Stimulated activated CD8-positive, alpha-beta memory T cell treated with anti-CD3 and anti-CD28 coated beads, Interleukin-4, amount 100 ng/mL, for 1 hour (primary cell): ENCODE data around the gene THEM5.

ENCODE experiments used
- DNase-seq, 2 donors: peaks; one replicate each; pipeline ENCODE4 v3.0.0-alpha.2; 2020; ENCODE audit warnings: low read depth in 2 of 2, low spot score in 1 of 2

THEM5 gene

DNA sequence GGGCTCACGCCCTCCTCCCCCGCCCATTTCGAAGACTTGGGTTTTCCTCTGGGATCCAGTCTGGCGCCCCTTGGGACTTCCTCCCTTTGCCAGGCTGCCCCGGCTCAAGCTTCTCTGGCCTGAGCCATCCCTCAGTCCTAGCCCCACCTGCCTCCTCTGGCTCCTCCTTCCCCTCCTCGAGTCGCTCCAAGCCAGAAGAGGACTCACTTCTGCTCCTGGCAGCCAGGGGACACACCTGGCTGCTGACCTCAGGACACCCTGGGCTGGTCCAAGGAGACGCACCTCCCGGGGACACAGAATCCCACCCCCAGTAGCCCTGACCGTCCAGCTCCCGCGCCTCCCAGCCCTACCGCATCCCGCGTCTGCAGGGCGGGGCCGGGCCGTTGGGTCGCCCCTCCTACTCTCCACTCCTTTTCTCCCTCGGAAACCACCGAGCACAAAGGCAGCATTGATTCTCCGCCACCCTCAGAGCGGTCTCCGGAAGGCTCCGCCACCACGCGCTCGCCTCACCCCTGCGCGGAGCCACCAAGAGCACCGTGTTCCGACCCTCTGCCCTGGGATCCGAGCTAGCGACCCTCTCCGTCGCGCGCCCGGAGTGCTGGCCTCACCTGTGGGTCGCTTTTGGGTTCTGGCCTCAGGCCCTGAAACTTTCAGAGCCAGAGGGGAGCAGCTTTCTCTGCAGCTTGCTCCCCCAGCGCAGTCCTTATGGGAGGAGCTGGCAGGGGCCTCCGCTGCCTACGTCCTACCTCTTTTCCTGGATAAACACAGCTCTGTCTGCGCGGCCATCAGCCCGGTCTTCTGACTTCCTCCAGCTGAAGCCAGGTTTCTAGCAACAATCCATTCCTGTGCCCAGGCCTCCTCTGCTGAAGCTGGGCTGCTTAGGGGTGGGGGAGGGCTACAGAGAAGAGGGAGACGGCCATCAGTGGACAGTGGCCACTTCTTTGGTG is 13.8 kb downstream of the THEM5 start, which contains the start of gene C2CD4D:
Gene C2CD4D (minus strand): TSS at position 364 of the 947 bp plus-strand sequence. CDS start 831 bp downstream, outside the sequence.
- peak in 1 of 2 donors; percentile 40 for DNase-seq

DNA sequence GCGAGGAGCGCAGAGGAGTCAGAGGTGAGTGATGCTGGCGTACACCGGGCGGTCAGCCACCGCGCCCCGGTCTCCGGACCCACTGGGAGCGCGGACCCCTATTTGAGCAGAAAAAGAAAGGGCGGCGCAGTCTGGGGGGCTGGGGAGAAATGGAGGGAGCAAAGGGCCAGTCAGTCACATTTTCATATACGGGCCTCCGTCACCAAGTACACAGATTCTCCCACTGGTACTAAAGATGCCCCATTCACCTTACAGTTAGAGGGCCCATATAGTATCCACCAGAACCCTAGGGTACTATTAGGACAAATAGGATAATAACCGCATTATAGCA is 14.5 kb downstream of the THEM5 start:
- no peak for DNase-seq

DNA sequence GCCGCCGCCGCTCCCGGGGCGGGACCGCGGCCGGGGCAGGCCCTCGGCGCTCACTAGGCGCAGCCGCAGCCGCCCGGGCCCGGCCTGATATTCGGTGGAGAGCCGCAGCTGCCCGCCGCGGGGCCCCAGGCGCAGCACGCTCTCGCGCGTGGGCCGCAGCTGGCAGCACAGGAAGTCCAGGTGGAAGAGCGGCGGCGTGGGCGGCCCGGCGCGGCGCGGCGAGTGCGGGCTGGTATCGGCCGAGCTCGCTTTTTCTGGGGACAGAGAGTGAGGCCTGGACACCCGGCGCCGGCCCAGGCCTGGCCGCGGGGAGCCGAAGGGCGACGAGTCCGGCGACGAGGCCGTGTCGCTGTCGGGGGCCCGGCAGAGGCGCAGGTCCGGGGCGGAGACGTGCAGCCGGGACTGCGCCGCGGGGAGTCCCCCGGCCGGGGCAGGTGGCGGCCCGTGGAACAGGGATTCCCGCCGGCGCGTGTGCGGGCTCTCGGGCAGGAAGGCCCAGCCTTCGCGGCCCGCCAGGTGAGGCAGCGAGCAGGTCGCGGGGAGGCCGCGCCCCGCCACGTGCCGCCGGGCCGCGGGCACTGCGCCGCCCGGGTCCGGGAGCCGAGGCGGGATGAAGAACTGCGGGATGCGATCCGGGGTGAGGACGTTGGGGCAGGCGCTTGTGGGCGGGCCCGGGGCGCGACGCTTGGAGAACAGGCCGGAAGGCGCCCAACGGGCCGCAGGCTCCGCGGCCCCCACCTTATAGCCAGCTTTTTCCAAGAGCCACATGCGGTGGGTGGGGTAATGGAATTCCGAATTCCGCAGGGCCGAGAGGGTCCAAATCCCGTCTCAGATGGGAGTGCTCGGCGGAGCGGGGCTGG is 15.1 kb downstream of the THEM5 start:
- DNase-seq, result no peak

DNA sequence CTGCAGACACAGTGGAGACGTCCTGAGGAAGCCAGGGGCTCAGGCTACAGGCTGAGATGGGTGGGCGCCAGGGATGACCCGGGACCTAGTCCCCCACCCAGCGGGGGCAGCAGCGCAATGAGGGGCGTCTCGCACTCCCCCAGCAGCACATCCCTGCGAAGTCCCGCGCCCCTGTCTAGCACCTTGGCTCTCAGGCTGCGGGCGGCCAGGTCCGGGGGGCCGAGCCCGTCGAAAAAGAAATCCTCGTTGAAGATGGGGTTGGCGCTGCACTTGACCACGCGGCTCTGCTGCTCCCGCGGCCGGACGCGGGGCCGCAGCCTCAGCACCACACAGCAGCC is 15.7 kb downstream of the THEM5 start:
- DNase-seq, result no peak

DNA sequence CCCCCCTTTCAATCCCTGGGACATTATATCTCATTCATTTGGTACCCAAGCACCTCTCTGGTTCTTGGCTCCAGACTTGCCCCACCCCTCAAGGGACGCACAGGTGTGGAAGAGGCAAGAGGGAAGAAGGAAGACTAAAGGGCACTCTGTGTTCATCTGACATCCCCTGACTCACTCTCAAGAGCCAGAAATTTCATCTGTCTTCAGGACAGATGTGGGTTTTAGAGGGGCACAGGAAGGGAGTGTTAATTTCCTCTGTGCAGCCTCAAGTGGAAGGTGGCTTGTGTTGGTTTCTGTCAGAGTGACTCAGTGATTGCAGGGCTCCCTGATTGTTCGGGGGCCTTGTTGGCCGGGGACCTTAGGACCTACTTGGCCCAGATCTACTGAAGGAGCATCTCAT is 16.3 kb downstream of the THEM5 start:
- no peak for DNase-seq

DNA sequence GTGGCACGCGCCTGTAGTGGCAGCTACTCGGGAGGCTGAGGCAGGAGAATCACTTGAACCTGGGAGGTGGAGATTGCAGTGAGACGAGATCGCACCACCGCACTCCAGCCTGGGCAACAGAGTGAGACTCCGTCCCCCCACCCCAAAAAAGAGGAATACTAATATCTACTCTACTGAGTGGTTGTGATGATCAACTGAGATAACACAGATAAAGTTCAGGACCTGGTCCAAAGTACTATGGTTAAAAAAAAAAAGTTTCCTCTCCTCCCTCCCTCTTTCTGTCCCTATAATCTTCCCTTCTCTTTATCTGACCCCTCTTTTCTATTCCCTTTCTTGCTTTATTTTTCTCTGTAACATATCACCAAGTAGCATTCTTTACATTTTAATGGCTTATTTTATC is 17.9 kb downstream of the THEM5 start:
- no peak for DNase-seq

DNA sequence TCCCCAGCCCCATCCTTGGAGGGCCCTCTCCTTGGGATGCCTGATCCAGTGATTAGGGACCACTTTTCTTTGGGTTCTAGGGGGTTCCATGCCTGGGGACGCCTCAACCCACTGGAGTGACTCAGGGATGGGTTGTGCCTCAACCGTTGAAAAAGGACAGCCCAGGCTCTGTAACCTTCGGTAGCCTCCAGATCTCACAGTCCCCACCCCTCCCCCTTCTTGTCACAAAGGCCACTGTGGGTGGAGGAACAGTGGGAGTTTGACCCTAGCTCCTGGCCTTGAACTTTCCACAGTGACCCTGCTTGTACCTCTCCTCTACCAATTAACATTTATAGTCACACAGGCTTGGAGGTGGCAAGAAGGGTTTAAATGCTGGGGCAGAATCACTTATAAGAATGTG is 19.3 kb downstream of the THEM5 start:
- no peak for DNase-seq

DNA sequence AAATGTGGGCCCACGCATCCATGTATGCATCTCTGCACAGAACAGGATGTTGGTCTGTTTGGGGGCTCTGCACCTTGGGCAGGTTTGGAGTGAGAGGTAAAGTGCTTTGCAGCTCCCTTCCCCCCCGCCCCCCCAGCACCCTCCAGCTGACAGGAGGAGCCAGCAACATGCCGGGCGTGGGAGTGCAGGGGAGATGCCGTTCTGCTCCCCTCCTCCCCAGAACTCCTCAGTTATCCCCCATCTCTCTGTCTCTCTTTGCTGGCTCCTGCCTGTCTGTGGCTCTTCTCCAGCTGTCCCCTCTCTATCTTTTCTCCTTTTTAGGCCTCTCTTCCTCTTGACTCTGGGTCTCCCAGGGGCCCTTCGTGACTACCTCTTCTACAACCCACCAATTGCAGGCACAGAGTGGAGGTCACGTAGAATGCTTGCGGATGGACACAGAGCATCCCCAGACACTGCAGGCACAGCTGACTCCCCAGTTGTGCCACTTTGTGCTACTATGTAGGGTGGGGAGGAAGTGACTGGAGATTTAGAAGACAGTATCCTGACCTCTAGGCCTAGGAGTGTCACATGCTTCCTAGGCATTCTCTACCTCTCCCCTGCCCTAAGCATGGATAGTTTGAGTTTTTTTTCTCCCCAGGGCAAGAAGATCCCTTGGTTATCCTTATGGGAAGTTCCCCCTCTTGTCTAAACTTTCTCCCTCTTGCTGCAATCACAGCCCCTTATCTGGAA is 20.2 kb downstream of the THEM5 start:
- no peak for DNase-seq

DNA sequence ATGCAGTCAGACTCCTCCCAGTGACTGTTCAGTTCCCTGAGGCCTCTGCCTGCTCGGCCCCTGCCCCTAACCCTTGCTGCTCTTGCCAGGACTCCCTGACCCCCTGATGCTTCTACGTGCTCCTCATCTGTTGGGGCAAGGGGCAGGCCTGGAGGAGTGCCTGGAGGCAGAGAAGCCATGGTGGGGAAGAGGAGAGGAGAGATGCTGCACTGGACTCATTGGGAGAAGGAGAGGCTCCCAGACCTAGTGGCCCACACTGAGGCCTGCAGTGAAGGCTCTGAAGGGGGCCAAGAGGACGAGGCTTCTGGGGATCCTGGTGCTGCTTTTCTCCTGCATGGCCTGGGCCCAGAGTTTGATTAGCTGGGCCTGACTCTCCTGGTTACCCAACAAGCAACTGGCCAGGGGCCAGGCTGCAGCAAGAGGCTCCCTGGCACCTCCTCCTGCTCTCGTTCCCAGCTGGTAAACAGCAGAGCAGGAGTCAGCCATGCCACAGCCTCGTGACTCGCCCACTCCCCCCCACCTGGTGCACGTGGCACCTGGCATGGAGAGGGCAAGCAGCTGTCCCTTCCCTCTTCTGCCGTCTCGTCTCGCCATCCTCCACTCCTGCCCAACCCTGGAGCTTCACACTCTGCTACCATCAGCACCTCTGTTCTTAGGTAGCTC is 21.1 kb downstream of the THEM5 start:
- DNase-seq, result no peak

DNA sequence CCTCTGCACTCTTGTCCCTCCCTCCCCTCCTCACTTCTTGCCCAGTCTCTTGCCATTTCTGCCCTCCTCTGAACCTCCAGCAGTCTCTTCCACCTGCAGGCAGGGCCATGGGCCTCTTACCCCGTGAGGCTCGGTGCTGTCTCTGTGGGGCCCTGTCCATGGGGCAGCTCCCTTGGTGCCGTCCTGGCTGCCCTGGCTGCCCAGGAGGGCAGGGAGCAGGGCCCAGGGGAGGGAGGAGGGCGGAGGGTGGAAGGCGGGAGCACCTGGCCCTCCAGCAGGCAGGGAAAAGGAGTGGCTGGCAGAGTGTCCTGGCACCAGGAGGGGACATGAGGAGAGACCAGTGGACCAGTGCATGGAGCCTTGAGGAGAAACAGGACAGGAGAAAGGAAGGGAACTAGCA is 21.9 kb downstream of the THEM5 start, which contains the start of gene RORC:
Gene RORC (minus strand): TSS at position 198 of the 400 bp plus-strand sequence. CDS start 38 bp downstream, at position 160.
- DNase-seq, result no peak

DNA sequence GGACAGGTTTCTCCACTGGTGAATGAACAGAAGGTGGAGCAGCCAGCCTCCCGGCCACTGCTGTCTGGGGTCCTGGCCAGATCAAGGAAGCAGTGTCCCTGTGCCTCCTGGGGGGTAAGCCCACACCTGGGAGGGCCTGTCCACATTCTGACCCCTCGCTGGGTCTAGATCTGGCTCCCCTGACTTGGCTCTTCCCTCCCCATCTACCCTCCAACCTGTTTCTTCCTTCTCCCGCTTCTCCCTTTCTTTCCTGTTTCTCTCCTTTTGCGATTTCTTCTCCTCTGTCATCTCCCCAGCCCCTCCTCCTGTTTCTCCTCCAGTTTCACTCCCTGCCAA is 22.3 kb downstream of the THEM5 start:
- no peak for DNase-seq

DNA sequence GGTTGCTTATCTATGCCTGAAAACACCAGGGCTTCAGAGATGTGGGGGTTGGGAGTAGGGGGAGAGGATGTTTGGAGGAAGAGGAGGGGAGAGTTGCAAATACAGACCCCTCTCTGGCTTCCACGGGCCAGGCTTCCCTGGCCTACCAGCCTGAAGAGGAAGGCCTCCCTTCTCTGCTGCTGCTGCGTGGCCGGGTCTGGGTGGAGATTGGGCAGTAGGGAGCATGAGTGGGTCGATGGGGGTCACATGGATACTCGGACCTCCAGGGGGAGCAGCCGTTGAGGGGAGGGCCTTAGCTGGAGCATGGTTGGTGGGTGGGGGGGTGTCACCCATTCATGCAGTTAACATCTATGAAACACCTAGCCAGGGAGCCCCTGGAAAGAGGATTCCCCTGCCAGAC is 23.5 kb downstream of the THEM5 start:
- no peak for DNase-seq

DNA sequence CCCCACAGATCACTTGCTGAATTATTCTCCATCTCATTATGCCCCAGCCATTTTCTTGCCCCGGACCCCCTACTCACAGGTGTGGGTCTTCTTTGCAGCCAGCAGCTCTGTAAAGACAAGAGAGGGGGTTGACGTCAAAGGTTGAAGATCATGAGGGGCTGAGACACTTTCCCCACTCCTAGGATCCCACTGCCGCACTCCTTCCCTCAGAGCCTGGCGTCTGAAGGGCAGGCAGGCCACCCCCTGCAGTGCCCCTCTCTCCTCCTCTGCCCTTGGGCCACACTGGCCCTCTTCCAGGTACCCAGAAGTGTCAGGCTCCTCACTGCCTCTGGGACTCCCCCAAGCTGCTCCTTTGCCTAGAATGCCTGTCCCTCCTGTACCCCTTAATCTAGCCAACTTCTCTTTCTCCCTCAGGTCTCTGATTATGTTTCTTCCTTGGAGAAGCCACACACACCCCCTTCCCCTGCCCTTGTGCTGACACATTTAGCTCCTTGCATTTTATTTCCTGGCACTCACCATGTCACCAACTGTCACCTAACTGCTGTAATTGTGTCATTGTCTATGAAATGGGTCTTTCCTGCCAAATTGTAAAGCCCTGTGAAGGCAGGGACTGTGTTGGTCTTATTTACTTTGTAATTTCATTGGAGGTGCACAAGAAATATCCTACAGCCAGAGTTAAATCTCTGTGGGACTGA is 24.0 kb downstream of the THEM5 start:
- DNase-seq, result no peak

DNA sequence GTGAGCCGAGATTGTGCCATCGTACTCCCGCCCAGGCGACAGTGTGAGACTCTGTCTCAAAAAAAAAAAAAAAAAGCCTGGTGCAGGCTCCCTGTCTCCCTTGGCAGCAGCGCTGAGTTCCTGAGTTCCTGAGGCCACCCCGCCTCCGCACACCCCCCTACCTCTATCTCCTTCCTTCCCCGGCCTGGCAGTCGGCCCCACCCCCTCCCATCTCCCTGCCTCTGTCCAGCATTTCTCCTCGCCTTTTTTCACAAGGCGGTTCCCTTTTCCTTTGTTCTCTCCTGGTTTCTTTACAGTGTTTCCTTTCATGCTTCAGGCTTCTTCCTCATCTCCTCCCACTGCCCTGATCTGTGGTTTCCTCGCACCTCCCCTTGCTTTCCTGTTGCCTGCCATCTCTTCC is 24.6 kb downstream of the THEM5 start:
- no peak for DNase-seq

DNA sequence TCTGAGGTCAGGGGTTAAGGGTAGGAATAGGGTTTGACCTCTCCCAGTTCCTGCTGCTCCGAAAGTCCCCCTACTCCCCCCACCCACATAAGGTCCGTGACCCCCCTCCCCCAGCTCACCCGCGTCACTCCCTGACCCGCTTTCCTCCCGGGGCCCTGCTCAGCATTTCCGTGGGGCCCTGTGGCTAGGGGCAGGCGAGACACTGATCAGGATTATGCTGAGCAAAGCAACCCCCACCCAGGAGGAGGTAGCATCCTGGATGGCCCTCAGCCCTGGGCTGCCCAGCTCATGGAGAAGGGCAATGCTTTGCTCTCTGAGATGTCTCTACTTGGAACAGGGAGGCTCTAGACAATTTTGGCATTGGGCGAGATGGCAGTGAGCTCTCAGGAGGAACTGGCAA is 25.7 kb downstream of the THEM5 start:
- no peak for DNase-seq

DNA sequence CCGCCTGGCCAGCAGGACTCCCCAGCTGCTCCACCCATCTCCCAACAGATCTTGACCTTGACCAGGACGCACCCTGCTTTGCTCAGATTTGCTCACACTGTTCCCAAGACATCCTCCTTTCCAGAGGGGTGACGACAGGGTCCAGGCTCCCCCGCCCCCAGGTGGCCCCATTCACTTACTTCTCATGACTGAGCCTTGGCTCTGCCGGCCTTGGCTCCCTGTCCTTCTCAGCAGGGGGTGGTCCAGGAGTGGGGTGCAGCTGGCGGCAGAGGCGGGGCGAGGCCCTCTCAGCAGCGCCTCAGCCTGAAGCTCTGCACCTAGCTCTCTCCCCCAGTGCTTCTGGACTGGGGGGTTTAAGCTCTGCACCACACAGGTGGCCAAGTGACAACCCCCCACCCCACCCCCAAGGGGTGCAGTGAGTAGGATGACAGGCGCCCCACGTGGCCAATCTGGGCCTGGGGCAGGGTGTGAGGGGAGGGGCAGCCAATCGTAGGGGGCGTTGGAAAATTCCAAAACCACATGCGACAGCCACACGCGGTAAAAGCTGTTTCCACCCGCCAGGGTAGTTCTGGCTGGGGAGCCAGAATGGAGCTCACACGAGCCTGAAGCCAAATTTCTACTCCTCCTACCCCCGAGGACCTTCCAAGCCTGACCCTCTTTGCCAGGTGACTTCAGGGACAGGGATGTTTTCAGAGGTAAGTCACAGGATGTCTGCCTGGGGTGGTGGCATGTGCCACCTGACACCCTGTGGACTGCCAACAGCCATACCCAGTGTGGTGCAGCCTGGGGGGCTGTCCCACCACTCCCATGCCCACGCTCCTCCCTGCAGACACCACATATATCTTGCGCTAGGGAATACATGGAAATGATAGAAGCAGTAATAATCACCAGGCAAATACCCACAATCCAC is 27.5 kb downstream of the THEM5 start:
- no peak for DNase-seq

DNA sequence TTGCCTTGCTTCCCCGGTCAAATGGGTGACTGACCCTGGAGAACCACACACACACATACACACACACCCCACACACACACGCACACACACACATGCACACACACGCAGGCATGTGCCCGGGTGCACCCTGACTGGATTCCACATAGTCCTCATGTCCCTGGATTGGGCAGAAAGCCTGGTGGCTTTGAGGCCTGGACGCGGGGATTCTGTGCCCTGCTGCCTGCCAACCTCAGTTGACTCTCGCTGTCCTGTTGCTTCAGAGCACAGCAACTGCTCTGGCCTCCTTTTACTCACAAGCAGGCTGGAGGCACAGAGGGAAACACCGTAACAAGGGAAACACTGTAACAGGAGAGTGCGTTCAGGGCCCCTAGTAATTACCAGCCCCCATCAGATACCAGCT is 28.3 kb downstream of the THEM5 start:
- no peak for DNase-seq

DNA sequence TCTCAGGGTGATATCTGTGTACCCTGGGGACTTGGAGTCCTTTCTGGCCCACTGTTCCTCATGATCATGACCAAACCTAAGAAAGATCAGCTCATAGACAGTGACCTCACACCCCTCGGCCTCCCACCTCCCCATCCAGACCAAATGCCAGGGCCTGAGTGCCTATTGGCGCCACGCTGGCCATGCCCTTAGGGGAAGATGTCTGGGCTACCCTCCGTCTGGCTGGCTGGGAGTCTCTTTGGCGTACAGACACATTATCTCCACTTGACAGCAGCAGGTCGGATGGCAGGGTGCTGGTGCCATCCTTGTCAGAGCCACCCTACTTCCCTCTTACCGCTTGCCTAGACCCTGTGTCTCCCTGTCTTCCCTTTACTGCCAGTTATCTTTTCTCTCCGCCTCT is 30.3 kb downstream of the THEM5 start:
- DNase-seq, result no peak

DNA sequence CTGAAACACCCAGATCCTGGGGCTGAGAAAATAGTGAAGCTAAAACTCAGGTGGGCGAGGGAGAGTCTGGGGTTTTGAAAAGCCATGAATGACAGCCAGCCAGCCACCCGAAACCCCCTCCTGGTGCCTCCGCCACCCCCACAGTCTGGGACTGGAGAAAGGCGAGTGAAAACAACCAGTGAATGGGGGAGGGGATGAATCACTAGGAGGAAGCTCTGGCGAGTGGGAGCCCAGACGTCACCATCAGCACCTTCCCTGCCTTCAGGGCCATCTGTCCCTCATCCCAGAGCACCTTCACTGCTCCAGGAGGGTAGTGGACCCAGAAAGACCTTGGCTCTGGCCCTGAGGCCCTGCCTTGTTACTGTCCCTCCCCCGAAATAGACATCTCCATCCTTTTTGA is 31.1 kb downstream of the THEM5 start:
- no peak for DNase-seq
